Inflammatory macrophage treated with lipopolysaccharide for 4 hours (primary cell): ENCODE measurements around the gene PIGB.
"Not testable (repeated sequence)": the region's sequence is repeated elsewhere in the genome, so short reads cannot be mapped to it uniquely, and the experiment has no call there.

Source experiments
- DNase-seq: peaks from one replicate; pipeline ENCODE4 v3.0.0-alpha.2; 2020

Gene PIGB

GRCh38 chr15:55383687-55384086 is 64.7 kb downstream of the PIGB start:
- no peak for DNase-seq

- DNase-seq: no peak
Measured at GRCh38 chr15:55387027-55387426, 68.0 kb downstream of the PIGB start.

- no peak for DNase-seq
Measured at GRCh38 chr15:55389264-55389607, 70.2 kb downstream of the PIGB start.

- peak; percentile 79 for DNase-seq
Measured at GRCh38 chr15:55394694-55395093, 75.7 kb downstream of the PIGB start.

GRCh38 chr15:55398243-55398642 is 79.2 kb downstream of the PIGB start:
- DNase-seq: no peak

GRCh38 chr15:55400050-55400449 is 81.0 kb downstream of the PIGB start:
- DNase-seq: not testable (repeated sequence)

GRCh38 chr15:55401786-55402246 is 82.8 kb downstream of the PIGB start:
- DNase-seq: no peak

GRCh38 chr15:55402707-55403106 is 83.7 kb downstream of the PIGB start:
- DNase-seq: peak; percentile 84

GRCh38 chr15:55403531-55403930 is 84.5 kb downstream of the PIGB start:
- peak; percentile 83 for DNase-seq
